SK-N-MC (cell line): Measurements from ENCODE around the gene SPATA31C1.

Source experiments
- DNase-seq: peaks from one replicate; pipeline ENCODE4 v3.0.0-alpha.2; 2011; ENCODE audit warnings: low read depth, low spot score
- H3K27ac ChIP-seq: fragments of 200-600 bp; sonication (generic); 2 replicates; pipeline ENCODE4 v1.5.1; 2016; ENCODE audit warnings: mixed run types
- H3K36me3 ChIP-seq: fragments of 200-600 bp; sonication (generic); 2 replicates; pipeline ENCODE4 v1.6.1; 2017; ENCODE audit warnings: antibody characterized with exemption, low read length, mixed read lengths; ENCODE audit not compliant: insufficient read depth
- H3K4me3 ChIP-seq: fragments of 200-600 bp; sonication (generic); 2 replicates; pipeline ENCODE4 v1.5.1; 2016
- H3K9ac ChIP-seq: fragments of 200-600 bp; sonication (generic); 2 replicates; pipeline ENCODE4 v1.8.0; 2017; ENCODE audit warnings: mixed run types, mixed read lengths; ENCODE audit not compliant: insufficient read length
- H3K9me3 ChIP-seq: fragments of 200-600 bp; sonication (generic); 2 replicates; pipeline ENCODE4 v1.6.1; 2017; ENCODE audit warnings: low read depth, mild to moderate bottlenecking, antibody characterized with exemption, low read length, moderate library complexity, mixed read lengths
- EZH2 ChIP-seq: fragments of 200-600 bp; sonication (generic); IDR thresholded peaks from one replicate; pipeline ENCODE4 v1.6.1; 2017; ENCODE audit warnings: antibody characterized with exemption
- FOXP2 ChIP-seq: optimal IDR thresholded peaks from 2 replicates; pipeline ENCODE3; 2011; ENCODE audit warnings: mild to moderate bottlenecking, moderate library complexity; ENCODE audit not compliant: insufficient read depth; ENCODE audit errors: extremely low read length, control extremely low read depth
- POLR2AphosphoS5 ChIP-seq: IDR thresholded peaks from 2 replicates; pipeline ENCODE4 v1.6.1; 2012; ENCODE audit warnings: mild to moderate bottlenecking, low read depth, low read length, borderline replicate concordance

The SPATA31C1 gene

GRCh38 chr9:87964826-87965225 lies 47.1 kb downstream of the SPATA31C1 start:
- Histone ChIP-seq H3K4me3 (no peak overlapping the region), H3K9ac (no peak overlapping the region), H3K36me3 (peaks cover 10% of the 10 kb centered on the region; the same call in 1 of the 2 replicates), H3K27ac (no peak overlapping the region), H3K9me3 (no peaks in the 10 kb centered on the region)
- TF ChIP-seq FOXP2 (no peak), EZH2 (no peak), POLR2AphosphoS5 (no peak)
- no peak for DNase-seq

DNA sequence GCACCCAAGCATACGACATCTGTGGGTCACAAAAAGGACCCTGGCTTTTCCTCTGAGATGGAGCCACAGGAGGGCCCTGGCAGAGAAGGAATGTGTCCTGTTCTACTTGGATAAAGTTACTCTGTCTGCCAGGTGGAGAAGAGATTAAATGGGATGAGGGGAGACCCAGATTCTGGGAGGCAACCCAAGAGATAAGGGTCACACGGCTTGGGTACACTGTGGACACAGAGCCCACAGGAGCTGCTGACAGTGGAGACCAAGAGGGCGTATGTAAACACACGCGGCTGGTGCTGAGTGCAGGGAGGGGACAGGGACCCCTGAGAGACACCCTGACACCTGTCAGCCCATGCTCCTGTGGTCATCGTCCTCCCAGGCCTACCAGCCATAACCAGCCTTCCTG lies 50.4 kb downstream of the SPATA31C1 start:
- Histone ChIP-seq H3K4me3 (no peak overlapping the region), H3K9ac (no peak overlapping the region), H3K27ac (no peak overlapping the region), H3K9me3 (no peaks in the 10 kb centered on the region), H3K36me3 (peaks cover 10% of the 10 kb centered on the region; the same call in 1 of the 2 replicates)
- no peak for DNase-seq
- TF ChIP-seq FOXP2 (no peak), POLR2AphosphoS5 (no peak), EZH2 (no peak)

DNA sequence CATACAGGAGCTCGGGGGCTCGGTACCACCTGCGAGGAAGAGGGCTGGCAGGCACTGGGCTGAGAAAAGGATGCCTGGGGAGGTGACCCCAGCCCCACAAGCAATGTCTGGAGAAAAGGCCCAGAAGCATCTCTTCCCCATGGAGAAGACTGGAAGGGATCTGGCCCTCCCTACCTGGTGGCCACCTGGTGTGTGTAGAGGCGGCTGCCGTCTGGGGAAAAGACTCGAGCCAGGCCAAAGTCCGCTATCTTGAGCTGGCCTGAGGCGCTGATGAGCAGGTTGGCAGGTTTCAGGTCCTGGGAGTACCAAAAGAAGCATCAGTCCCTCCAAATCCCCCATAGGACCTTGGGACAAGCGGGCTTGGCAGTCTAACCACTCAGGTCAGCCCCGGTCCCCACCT lies 52.8 kb downstream of the SPATA31C1 start:
- no peak overlapping the region for H3K27ac ChIP-seq
- TF ChIP-seq POLR2AphosphoS5 = no peak
- no peak for TF ChIP-seq EZH2
- no peak for TF ChIP-seq FOXP2
- no peak for DNase-seq

GRCh38 chr9:87973122-87973521 lies 55.4 kb downstream of the SPATA31C1 start:
- peak overlapping the region; percentile 97 for H3K4me3 ChIP-seq

More for the DNA sequence above, 52.8 kb downstream of the SPATA31C1 start:
- Histone ChIP-seq H3K9ac (no peak overlapping the region), H3K9me3 (no peaks in the 10 kb centered on the region), H3K4me3 (no peak overlapping the region), H3K36me3 (peaks cover 10% of the 10 kb centered on the region; the same call in 1 of the 2 replicates)

More at GRCh38 chr9:87973122-87973521, 55.4 kb downstream of the SPATA31C1 start:
- no peak for DNase-seq
- no peak for TF ChIP-seq FOXP2
- TF ChIP-seq EZH2 = no peak
- Histone ChIP-seq H3K9me3 (no peaks in the 10 kb centered on the region), H3K27ac (no peak overlapping the region), H3K36me3 (no peaks in the 10 kb centered on the region), H3K9ac (peak overlapping the region; percentile 29)
